NCI-H460 (cell line): Measurements from ENCODE around the gene FASN. TPM values are rescaled to one million over a fixed set of nuclear protein-coding genes. Genes with fewer than 3 reads are reported as not detected.

Experiments used
- DNase-seq: peaks from one replicate; pipeline ENCODE4 v3.0.0-alpha.2; 2016; ENCODE audit warnings: low read depth; ENCODE audit errors: extremely low read depth
- total RNA-seq: library from RNA; depleted of rRNA; stranded (reverse); fragments of >200 nt; shearing (Covaris generic); gene quantifications from 2 replicates; pipeline ENCODE4 v1.2.3, GENCODE V29; 2014

The FASN gene
- total RNA-seq, 1 experiment from 2014 or later = 54.7 TPM

DNA sequence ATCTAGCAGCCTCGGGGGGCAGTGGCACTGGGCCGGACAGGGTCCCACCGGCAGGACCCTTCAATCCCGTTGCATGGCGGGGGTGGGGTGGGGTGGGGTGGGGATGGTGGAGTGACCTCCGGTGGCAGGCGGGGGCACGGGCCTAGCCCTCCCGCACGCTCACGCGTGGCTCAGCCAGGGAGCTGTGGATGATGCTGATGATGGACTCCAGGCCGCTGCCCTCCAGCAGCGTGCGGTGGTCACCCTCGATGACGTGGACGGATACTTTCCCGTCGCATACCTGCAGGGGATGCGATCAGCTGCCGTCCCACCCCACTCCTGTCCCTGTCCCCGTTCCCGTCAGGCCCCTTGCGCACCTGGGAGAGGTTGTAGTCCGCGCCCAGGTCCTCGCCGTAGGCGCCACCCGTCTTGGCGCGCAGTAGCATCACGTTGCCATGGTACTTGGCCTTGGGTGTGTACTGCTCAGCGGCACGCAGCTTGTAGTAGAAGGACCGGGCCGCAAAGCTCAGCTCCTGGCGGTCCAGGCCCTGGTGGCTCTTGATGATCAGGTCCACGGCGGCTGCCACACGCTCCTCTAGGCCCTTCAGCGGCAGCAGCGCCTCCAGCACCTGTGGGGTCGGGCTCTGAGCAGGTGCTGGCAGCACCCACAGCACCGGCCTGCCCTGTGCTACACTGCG is 18.9 kb downstream of the FASN start:
- no peak for DNase-seq

DNA sequence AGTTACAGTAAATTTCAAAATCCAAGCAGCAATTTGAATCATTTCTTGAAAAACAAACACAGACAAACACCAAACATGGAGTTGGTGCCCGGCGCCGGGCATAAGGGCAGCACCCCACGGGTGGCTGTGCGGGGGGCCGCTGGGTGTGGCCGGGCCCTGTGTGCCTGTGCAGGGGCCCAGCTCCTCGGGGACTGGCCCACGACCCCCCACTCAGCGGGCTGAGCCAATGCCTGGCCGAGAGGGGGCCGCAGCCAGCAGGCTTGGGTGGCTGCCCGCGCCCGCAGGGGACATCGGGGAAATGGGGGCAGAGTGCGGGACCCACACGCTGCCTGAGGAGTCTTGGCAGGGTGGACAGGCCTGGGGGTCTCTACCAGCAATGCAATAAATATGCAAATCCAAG is 19.6 kb downstream of the FASN start:
- no peak for DNase-seq

DNA sequence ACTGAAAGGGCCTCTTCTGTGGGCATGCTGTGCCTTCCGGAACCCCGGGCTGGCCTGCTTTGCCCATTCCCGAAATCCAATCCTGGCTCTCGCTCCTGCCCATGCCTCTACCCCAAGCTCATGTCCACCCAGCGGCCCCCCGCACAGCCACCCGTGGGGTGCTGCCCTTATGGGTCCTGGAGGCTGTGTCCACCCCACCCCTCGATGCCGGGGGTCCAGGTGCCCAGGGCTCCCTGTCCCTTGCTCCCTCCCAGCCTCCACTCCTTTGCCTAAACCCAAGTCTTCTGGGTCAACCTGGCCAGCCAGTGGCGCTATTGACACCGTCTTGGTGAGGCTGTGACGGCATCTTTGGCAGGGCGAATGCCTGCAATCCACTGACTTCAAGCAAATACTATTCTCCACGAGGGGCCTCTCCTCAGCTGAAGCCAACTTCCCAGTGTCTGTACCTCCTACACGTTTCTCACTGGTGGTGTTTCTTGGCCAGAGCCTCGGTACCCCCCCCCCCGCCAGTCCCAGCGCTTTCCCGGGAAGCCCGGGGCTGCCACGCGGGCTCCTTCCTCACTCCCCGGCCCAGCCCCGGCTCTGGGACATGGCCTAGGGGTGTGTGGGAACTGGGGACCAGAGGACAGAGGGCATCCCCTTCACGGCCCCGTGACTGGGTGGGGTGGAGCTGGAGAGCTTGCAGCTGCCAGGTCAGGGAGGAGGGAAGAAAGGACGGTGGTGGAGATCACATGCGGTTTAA is 20.2 kb downstream of the FASN start:
- DNase-seq = no peak

DNA sequence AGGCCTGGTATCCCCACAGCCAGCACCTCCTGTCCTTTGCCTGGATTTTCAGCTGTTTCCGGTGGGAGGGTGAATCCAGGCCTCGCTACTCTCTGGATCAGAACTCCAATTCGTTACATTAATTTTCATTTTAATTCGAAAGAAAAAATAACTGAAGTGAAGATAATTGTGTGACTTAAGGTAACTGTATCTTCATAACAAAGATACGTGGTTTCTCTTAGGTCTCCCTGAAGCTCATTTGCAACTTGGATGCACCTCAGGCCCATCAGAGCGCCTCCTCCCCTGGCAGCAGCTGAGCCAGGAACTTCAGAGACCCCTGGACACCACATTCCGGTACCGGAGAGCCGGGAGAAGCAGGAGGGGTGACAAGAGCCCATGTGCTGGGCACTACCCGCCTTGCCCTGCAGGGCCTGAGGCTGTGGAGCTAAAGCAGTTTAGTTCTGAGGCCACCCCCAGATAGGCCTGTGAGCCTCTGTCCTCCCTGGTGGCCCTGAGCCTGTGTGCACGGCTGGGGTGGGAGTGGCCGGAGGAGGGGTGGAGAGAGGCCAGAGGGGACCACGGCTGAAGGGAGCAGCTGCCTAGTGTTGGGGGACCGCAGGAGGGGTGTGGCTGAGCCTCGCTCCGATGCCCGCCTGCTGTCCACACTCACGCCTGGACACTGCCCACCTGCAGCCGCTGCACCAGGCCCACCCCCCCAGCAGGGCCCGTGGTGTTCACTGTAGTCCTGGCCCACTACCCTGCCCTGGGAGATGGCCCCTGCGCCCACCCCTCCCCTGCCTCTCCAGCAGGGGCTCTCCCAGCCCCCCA is 21.0 kb downstream of the FASN start:
- no peak for DNase-seq

DNA sequence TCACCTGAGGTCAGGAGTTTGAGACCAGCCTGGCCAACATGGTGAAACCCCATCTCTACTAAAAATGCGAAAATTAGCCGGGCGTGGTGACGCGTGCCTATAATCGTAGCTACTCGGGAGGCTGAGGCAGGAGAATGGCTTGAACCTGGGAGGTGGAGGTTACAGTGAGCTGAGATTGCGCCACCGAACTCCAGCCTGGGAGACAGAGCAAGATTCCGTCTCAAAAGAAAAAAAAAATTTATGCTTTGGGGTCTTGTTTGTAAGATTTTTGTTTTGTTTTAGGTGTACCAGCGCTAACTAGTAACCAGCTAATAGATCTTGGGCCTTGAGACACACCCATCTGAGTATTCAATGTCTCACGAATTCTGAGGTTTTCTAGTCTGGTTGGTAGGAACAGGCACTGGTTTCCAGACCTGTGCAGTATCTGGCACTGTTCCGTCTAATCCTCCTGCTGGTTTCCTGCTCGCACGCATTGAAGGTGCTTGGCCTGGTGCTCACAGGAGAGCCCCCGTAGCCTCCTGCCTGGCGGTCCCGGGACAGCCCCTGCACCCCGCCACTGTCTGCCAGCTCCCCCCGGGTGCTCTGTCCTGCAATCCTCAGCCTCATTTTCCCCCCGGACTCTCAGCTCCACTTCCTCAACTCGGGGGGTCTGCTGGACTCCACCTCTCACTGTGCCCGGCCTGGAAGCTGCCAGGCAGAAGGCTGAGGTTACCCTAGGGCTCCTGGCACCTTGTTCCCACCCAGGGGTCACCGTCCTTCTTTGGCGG is 21.8 kb downstream of the FASN start:
- no peak for DNase-seq

DNA sequence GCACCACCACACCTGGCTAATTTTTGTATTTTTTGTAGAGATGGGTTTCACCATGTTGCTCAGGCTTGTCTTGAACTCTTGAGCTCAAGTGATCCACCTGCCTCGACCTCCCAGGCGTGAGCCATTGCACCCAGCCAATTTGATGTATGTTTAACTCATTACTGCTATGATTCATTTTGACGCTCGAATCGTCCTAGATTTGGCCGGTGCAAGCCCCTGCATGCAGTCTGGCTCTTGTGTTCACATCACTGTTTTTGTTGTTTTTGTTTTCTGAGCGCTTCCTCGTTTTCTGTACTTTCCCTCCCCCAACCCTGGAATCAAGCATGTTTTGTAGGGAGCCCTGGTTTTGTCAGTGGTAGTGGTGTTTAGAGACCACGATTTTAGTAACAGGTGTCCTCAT is 24.6 kb downstream of the FASN start:
- no peak for DNase-seq

DNA sequence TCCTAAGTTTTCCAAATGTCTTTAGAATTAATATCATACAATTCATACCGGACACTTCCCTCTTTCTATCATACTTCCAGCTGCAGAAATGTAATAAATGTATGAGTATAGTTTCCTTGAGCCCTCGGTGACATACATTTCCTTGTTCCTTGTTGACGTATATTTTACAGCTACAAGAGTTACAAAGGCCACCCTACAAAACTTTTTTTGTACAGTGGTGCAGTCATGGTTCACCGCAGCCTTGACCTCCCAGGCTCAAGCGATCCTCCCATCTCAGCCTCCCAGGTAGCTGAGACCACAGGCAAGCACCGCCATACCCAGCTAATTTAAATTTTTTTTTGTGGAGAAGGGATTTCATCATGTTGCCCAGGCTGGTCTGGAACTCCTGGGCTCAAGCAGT is 25.2 kb downstream of the FASN start:
- DNase-seq = no peak

DNA sequence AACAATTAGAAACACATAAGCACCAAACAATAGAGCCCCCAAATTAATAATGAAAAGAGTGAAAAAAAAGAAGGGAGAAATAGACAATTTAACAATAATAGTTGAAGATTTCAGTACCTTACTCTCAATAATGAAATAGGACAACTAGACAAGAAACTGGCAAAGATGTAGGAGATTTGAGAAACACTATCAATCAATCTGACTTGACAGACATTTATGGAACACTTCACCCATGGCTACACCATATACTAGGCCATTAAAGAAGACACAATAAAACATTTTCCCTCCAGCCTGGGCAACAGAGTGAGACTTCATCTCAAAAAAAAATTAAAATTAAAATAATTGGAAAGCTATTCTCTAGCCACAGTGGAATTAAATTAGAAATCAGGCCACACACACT is 27.4 kb downstream of the FASN start:
- no peak for DNase-seq

DNA sequence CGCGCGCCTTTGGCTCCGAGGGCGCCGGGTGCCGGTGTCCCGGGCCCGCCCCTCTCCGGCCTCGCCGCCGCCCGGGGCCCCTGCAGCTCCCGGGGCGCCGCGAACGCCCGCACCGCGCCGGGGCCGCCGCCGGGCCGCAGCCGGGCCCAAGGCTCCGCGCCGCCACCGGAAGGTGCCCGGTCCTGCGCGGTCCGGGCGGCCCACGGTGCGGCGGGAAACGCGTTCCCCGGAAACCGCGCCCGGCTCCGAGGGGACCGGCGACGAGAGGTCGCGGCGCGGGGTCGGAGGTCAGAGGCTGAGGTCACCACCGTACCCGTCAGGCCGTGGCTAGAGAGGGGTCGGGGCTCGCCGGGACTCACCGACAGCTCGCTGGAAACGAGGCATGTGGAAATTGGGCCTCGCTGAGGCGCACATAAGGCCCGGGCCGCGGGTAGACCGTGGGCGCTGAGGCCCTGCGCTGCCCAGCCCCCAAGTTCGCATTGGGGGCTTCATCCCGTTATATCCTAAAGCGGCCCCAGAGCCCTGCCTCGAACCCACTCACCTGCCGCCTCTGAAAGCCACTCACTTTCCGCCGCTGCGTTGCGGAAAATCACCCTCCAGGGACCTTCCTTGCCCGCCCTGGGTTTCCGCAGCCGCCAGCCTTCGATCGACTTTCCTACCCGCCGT is 32.3 kb downstream of the FASN start, which contains the start of gene DUS1L:
Gene DUS1L, minus strand, starts transcription at position 167 of the 666 bp plus-strand sequence. CDS start 745 bp downstream, outside the sequence.
- DNase-seq = peak; percentile 31

DNA sequence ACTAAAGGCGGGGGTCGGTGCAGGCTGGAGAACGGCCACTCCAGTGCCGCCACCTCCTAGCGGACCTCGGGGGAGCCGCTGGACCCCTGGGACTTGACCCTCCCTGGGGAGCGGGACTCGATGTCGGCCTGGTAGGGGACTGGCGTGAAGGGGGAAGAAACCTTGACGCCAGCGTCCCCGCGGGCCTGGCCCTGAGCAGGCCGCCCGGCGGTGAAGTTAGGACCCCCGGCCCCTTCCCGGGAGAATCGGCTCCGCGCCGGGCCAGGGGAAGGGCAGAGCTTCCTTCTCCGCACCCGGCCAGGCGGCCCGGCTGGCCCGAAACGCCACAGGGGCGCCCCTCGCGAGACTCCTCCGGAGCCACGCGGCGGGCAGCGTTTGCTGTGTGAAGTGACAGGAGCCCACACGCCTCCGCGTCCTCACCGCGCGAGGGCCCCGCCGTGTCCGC is 32.8 kb downstream of the FASN start:
- no peak for DNase-seq

DNA sequence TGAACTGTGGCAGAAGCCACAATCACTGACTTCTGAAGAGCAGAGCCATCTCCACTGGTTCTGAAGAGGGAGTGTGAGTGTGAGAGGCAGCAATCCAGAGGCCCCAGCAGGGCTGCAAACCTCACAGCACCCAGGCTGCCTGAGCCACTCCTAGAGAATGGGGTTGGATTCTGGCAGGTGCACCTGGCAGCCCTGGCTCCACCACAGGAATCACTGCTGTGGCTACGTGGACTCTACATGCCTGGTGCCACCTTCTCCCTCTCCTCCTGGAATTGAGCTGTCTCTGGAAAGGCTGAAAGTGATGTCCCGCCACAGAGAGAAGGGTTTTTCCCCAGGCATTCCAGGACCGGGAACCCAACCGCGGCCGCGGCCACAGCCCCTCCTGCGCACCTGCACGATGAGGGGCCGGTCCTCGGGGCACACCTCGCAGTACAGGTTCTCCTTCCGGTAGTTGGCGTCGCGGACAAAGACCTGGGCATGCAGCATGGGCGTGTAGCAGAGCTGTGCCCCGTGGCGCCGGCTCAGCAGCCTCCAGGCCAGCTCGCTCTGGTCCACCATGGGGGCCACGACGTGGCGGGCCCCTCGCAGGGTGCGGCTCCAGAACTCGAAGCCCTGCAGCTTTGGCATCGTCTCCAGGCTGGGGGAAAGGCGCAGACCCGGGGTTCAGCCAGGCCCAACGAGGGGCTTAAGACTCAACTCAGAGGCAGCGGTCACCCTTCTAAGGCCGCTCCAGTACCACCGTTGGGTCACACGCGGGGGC is 33.4 kb downstream of the FASN start:
- no peak for DNase-seq

DNA sequence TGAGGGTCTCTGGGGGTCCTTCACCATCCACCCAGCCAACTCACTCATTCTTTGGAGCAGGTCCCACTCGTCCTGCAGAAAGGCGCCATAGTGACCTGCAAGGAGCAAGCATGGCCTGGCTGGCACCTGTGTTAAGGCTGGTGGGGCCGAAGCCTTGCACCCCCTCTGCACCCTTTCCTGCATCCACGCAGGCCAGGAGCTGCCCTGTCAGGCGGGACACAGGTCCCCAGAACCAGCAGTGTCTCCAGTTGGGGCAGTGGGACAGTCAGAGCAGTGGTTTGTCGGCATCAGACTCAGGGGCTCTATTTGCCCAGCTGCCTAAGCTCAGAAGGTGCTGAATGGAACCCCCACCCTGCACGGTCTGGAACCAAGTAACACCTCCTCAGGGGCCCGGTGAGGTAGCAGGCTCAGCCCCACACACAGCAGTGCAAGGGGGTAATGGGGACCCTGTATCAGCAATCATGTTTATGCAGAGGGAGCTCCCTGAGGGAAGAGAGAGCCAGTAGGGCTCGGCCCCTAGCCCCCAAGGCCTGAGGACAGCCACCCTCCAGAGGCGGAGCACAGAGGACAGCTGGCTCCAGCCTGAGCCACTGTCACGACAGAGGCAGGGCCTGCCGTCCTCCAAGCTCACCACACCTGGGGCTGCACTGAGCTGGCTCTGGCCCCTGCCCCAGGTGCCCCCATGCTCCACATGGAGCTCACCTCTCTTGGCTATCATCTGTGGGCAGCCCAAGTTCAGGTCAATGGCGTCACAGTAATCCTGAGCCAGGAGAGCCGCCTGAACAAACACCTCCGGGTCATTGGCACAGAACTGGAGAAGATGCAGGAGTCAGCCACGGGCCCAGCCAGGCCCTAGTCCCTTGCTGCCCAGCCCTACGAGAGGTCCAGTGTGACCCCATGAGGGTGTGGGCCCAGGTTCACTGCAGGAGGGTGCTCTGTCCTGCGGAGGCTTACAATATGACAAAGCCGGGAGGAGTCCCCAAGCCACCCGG is 34.3 kb downstream of the FASN start:
- no peak for DNase-seq

DNA sequence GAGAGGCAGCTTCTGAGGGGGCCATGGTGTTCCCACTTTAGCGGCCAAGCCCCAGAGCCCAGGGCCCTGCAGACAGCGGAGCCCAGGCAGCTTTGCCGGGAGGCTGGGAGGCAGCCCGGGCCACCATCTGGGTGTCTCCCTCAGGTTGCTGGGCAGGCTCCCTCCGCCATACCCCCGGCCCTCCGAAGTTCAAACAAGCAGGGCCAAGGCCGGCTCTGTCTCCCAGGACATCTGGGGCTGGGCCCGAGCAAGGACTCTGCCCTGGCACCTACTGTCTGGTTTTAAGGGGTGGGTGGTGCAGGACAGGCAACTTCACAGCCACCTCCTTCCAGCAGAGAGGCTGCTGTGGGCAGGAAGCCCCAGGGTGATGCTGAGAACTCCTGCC is 35.1 kb downstream of the FASN start:
- no peak for DNase-seq

DNA sequence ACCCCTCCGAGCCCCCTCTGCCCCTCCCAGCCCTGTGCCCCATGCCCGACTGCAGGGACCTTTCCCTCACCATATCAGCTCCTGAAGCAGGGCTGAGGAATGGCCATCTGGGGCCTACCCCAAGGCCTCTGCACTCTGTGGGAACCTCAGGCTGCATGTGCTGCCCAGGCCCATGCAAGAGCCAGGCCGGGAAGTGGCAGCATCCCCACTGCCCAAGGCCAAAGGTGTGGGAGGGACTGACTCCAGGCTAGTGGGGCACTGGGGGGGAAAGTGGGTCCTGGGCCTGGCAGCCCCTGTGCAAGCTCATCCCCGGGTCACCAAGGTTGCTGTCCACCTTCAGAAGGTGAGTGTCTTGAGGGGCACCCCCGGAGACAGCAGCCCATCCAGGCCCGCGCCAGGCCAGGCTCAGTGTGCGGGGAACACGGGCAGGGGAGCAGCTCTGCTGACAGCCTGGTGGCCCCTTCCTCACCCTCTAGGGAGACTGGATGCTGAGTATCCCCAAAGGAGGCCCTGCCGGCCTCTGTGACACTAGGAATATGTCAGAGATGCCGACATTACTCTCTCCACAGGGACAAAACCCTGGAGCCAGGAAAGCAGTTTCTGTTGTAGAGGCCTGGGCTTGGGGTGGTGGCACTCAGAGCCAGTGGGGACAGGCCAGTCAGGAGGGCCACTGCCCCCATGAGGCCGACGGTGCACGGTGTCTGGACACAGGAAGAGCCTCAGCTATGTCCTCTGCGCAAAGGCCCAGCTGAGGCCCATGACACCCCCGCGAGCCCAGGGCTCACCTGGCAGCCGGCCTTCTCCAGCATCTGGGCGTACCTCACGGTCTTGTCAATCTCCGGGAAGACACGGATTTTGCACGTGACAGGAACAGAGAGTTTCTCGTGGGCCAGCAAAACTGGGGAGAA is 35.7 kb downstream of the FASN start:
- no peak for DNase-seq

DNA sequence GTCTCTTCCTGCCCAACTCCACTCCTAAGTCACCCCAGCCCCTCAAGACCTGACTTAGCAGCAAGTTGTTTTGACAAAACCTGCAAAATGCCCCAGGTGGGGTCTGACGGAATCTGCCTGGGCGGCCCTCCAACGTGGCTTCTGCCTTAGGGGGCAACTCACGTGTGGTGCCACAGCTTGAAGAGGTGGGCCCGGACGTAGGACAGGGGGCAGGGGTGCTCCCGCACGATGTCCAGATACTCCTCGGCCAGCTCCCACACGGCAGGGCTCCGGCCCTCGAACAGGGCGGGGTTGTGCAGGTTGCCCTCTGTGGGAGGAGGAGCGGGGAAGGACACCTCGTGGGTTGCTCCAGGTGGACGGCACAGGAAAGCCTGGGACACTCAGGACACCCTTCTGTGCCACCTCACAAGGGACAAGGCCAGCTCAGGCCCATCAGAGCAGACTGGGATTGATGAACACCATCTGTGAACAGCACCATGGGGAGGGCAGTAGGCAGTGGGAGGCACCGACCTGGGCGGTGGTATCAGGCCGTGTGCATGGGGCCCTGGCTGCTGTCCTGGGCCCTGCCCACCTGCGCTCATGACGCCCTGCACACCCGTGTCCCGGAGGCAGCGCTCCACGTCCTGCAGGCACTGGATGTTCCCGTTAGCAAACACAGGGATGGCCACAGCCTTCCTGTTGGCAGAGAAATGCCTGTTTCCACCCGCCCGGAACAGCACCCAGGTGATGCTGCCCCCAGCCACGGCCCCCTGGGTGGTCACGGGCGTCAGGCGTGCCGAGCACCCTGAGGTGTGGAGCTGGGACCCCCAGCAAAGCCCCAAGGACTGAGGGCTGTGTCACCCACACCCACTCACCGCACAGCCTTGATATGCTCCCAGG is 36.8 kb downstream of the FASN start:
- DNase-seq = no peak

DNA sequence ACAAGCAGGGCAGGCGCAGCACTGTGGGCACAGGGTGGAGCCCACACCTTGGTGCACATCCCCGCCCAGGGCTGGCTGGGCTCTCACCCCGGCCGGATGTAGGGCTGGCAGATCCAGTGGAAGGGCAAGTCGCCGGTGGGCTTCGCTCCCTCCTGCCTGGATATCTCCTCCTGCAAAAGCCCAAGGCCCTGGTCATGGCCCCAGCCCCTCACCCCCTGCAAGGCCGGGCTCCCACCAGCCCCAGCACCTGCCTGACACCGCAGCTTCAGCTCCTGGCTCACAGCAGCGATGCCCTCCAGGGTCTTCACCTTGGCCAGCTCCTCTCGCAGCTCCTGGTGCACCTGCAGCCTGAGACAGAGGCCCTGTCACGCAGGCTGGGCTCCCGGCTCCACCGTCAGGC is 37.4 kb downstream of the FASN start:
- no peak for DNase-seq
